Neural cell (in vitro differentiated cells): Measurements from ENCODE around the gene FLYWCH2. TPM values are rescaled to one million over a fixed set of nuclear protein-coding genes. Genes with fewer than 3 reads are reported as not detected.

Experiments
- H2AFZ ChIP-seq: fragments of 200-600, 300-800 bp; sonication (generic), shearing (Covaris generic); 2 replicates; pipeline ENCODE4 v1.6.0; 2014; ENCODE audit warnings: low read depth, mild to moderate bottlenecking, antibody characterized with exemption, low read length, moderate library complexity
- H3F3A ChIP-seq: fragments of 200-600 bp; shearing (Covaris generic); 2 replicates; pipeline ENCODE4 v1.6.1; 2016; ENCODE audit warnings: mild to moderate bottlenecking, moderate library complexity, mixed read lengths, antibody characterized with exemption, low read length; ENCODE audit not compliant: insufficient read depth, poor library complexity, severe bottlenecking
- H3K27ac ChIP-seq: fragments of 200-600, 300-800 bp; sonication (generic), shearing (Covaris generic); 2 replicates; pipeline ENCODE4 v1.5.1; 2014; ENCODE audit warnings: mild to moderate bottlenecking, low read length, moderate library complexity
- H3K27me3 ChIP-seq: fragments of 300-800, 200-600 bp; sonication (generic), shearing (Covaris generic); 2 replicates; pipeline ENCODE4 v1.6.0; 2014; ENCODE audit warnings: mild to moderate bottlenecking, low read depth, low read length, moderate library complexity; ENCODE audit not compliant: insufficient read depth
- H3K36me3 ChIP-seq: fragments of 300-800, 200-600 bp; sonication (generic), shearing (Covaris generic); 2 replicates; pipeline ENCODE4 v1.5.1; 2014; ENCODE audit warnings: mild to moderate bottlenecking, antibody characterized with exemption, low read length, moderate library complexity; ENCODE audit not compliant: insufficient read depth
- H3K4me2 ChIP-seq: fragments of 300-800, 200-600 bp; sonication (generic), shearing (Covaris generic); 2 replicates; pipeline ENCODE4 v1.6.0; 2014; ENCODE audit warnings: mild to moderate bottlenecking, low read length
- H3K4me3 ChIP-seq: fragments of 300-800, 200-600 bp; sonication (generic), shearing (Covaris generic); 2 replicates; pipeline ENCODE4 v1.5.1; 2014; ENCODE audit warnings: mild to moderate bottlenecking, low read length, moderate library complexity
- H3K79me2 ChIP-seq: fragments of 200-600 bp; shearing (Covaris generic); replicated peaks from 2 replicates; pipeline ENCODE4 v1.6.0; 2014; ENCODE audit warnings: mild to moderate bottlenecking, low read length, moderate library complexity; ENCODE audit not compliant: insufficient read depth
- H3K9ac ChIP-seq: fragments of 300-800, 200-600 bp; sonication (generic), shearing (Covaris generic); 2 replicates; pipeline ENCODE4 v1.6.1; 2016; ENCODE audit warnings: mild to moderate bottlenecking, low read length, mixed read lengths
- H3K9me2 ChIP-seq: fragments of 200-600 bp; shearing (Covaris generic); 2 replicates; pipeline ENCODE4 v1.6.1; 2016; ENCODE audit warnings: mild to moderate bottlenecking, low read length, mixed read lengths; ENCODE audit not compliant: insufficient read depth
- H3K9me3 ChIP-seq: fragments of 200-600, 300-800 bp; sonication (generic), shearing (Covaris generic); 2 replicates; pipeline ENCODE4 v1.6.1; 2016; ENCODE audit warnings: mild to moderate bottlenecking, mixed run types, low read length, moderate library complexity, mixed read lengths
- H4K20me1 ChIP-seq: fragments of 200-600 bp; shearing (Covaris generic); 2 replicates; pipeline ENCODE4 v1.6.1; 2016; ENCODE audit warnings: mild to moderate bottlenecking, mixed run types; ENCODE audit not compliant: insufficient read depth
- CTCF ChIP-seq: fragments of 450-650 bp; IDR thresholded peaks from 2 replicates; pipeline ENCODE4 v1.5.1; 2014; ENCODE audit warnings: antibody characterized with exemption, mild to moderate bottlenecking, moderate library complexity; ENCODE audit not compliant: poor library complexity, severe bottlenecking
- EP300 ChIP-seq: fragments of 450-650 bp; conservative IDR thresholded peaks from 2 replicates; pipeline ENCODE4 v1.6.1; 2014; ENCODE audit warnings: antibody characterized with exemption, mild to moderate bottlenecking, moderate library complexity; ENCODE audit not compliant: poor library complexity, severe bottlenecking
- EZH2 ChIP-seq: fragments of 200-600, 300-800 bp; shearing (Covaris generic), sonication (generic); IDR thresholded peaks from 2 replicates; pipeline ENCODE4 v1.6.1; 2014; ENCODE audit warnings: antibody characterized with exemption, low read length, borderline replicate concordance, mild to moderate bottlenecking; ENCODE audit not compliant: insufficient read depth, poor library complexity, severe bottlenecking
- MXI1 ChIP-seq: fragments of 450-650 bp; conservative IDR thresholded peaks from 2 replicates; pipeline ENCODE4 v1.6.1; 2014; ENCODE audit warnings: antibody characterized with exemption, mild to moderate bottlenecking; ENCODE audit not compliant: poor library complexity, severe bottlenecking
- POLR2AphosphoS5 ChIP-seq: IDR thresholded peaks from 2 replicates; pipeline ENCODE4 v1.6.1; 2012
- RAD21 ChIP-seq: fragments of 450-650 bp; conservative IDR thresholded peaks from 2 replicates; pipeline ENCODE4 v1.6.1; 2014; ENCODE audit warnings: antibody characterized with exemption, mild to moderate bottlenecking, moderate library complexity
- REST ChIP-seq: IDR thresholded peaks from 2 replicates; pipeline ENCODE4 v1.6.1; 2012; ENCODE audit warnings: borderline replicate concordance
- SMC3 ChIP-seq: fragments of 450-650 bp; conservative IDR thresholded peaks from 2 replicates; pipeline ENCODE4 v1.6.1; 2014; ENCODE audit warnings: antibody characterized with exemption, mild to moderate bottlenecking, moderate library complexity; ENCODE audit not compliant: poor library complexity
- polyA plus RNA-seq: library from polyadenylated mRNA; depleted of rRNA; stranded (reverse); fragments of >200 nt; gene quantifications from 2 replicates; pipeline ENCODE4 v1.2.3, GENCODE V29; 2014

The FLYWCH2 gene
- polyA plus RNA-seq, 1 donor from 2014 or later = 193 TPM

DNA sequence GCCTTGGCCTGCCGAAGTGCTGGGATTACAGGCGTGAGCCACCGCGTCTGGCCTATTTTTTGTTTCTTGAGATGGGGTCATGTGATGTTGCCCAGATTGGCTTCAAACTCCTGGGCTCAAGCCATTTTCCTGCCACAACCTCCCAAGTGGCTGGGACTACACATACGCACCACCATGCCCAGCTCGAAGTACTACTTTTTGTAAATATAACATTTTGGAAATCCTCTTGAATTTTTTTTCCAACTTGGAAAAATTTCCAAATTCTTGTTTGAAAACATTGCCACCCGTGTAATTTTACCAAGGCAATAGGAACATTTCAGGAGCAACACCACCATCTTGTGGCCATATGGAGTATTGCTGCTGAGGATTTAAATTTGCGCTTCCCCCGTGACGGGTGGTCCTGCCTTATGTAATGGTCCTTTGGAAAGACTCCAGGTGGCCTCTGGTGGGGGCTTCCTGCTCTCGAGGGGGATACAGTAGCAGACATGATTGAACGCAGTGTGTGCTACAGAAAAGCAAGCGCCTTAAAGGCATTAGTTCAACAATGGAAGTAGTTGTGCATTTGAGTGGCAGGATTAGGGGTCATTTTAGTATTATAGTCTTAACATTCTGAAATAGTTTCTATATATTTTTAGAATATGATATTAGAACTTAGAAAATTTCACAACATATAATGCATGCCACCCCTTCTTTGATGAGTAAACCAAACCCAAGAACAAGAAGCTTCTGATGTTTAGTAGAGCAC is 36.7 kb downstream of the FLYWCH2 start:
- H3K79me2 ChIP-seq = no peaks in the 10 kb centered on the region
- no peaks in the 10 kb centered on the region for H3K9me3 ChIP-seq
- TF ChIP-seq EZH2 (no peak), MXI1 (no peak), REST (no peak), CTCF (peak; percentile 90), RAD21 (peak; percentile 85), SMC3 (peak; percentile 82)
- H3K4me2 ChIP-seq = no peak overlapping the region
- no peaks in the 10 kb centered on the region for H3K36me3 ChIP-seq
- no peak overlapping the region for H3K27ac ChIP-seq
- H3K4me3 ChIP-seq = no peak overlapping the region
- no peak overlapping the region for H3K9ac ChIP-seq
- H2AFZ ChIP-seq = no peak overlapping the region
- no peaks in the 10 kb centered on the region for H4K20me1 ChIP-seq
- no peaks in the 10 kb centered on the region for H3F3A ChIP-seq
- H3K27me3 ChIP-seq = no peaks in the 10 kb centered on the region
- H3K9me2 ChIP-seq = no peaks in the 10 kb centered on the region

DNA sequence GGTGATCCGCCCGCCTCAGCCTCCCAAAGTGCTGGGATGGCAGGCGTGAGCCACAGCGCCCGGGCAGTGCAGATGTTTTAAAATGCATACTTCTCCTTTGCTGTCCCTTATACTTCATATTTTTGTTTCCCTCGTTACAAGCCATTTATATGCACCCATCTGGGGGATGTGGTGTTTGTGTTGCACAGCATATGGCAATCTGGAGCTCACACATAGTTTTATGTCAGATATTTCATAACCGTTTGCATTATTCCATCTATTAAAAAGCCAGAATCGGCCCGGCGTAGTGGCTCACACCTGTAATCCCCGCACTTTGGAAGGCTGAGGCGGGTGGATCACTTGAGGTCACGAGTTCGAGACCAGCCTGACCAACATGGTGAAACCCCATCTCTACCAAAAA is 40.5 kb downstream of the FLYWCH2 start:
- H3F3A ChIP-seq = no peaks in the 10 kb centered on the region
- no peaks in the 10 kb centered on the region for H3K9me3 ChIP-seq
- H3K27ac ChIP-seq = no peak overlapping the region
- no peak for TF ChIP-seq EZH2
- TF ChIP-seq RAD21 = no peak
- no peak for TF ChIP-seq EP300
- TF ChIP-seq SMC3 = no peak
- TF ChIP-seq MXI1 = no peak
- TF ChIP-seq CTCF = no peak
- TF ChIP-seq POLR2AphosphoS5 = no peak
- H3K9me2 ChIP-seq = no peaks in the 10 kb centered on the region
- no peak overlapping the region for H3K4me2 ChIP-seq
- no peak overlapping the region for H3K4me3 ChIP-seq
- no peak overlapping the region for H2AFZ ChIP-seq
- no peaks in the 10 kb centered on the region for H3K36me3 ChIP-seq
- H3K27me3 ChIP-seq = no peaks in the 10 kb centered on the region
- no peak overlapping the region for H3K9ac ChIP-seq
- no peaks in the 10 kb centered on the region for H3K79me2 ChIP-seq
- no peaks in the 10 kb centered on the region for H4K20me1 ChIP-seq
